ENCODE results near the gene HOXD8. TPM values are rescaled to one million over a fixed set of nuclear protein-coding genes. Genes with fewer than 3 reads are reported as not detected.

HOXD8 gene
- total and polyA plus RNA-seq, 9 of the 15 experiments (the other 6 are each of a cell fraction or from before 2014, with no cell fraction given): 0.04 to 0.15 TPM; not detected in 7

DNA sequence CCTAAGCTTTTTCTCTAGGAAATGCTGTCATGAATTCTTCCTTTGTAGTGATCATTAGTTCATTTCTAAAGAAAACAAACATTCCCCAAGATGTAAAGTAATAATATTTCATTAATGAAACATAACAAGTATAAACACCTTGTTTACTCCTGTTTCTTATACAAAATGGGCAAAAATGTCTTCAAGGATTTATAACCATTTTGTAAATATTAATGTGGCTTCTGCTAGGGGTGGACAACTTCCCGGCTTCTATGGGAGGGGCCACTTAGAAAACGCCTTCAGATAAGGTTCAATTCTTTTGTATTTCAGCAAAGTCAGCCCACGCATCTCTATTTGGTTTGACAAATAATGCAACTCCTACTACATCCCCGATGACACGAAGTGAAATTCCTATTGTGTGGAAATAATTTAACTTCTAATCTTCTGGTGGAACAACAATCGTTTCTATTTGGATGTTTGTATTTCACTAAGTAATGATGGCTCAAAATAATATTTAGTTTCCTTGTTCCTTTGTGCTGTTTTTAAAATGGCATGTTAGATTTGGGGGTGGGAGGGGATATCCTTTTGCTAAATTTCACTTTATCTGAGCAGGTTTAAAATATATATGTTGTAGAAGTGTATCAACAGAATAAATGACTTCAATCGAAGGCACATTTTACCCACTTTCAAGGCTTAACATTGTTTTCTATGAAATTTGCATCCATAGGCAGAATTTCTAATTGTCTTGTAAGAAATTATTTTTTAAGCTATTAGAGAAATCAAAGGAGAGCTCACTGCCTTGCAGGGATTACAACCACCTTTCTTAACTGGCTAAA lies 44.3 kb downstream of the HOXD8 start (continued):
- TF ChIP-seq ZFP36 (IDR thresholded peaks at IDR 0.05; ENCODE audit: low read depth, low read length, partially characterized antibody) (peak; percentile 2), ZKSCAN1 (IDR thresholded peaks at IDR 0.05; ENCODE audit: low read depth, low read length) (no peak), ZNF79 (CRISPR knock-in tag; IDR thresholded peaks at IDR 0.05; ENCODE audit: low read depth) (no peak)

DNA sequence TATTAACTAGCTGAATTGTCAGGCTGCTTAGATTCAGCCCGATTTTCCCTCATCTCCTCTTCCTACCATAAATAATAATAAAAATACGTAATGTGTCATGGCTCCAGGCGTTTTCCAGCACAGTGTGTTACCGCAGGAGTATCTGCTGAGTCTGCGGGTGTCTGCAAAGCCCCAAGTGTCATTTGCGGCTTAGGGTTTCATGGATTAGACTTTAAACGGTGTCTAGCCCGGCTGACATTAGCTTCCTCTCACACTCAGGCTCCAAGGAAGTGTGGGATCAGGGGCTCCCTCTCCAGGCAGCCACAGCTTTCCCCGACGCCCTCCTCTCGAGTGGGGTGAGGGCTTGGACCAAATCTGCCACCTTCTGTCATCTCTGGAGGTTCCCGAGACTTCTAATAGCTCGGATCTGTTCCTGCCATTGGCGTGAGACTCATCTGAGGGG lies 44.9 kb downstream of the HOXD8 start:
- H3K27me3 ChIP-seq (ENCODE audit: control insufficient read depth in 2 of 2, insufficient read depth in 2 of 2, low read length in 2 of 2): peaks cover 58 to 70% of the 10 kb centered on the region in 2 experiments
- FAIRE-seq (no peak), DNase-seq (ENCODE audit: extremely low read depth in 1 of 4, low spot score in 3 of 4) (no peak), ATAC-seq (no peak)
- no peaks in the 10 kb centered on the region for H3K36me3 ChIP-seq (ENCODE audit: control insufficient read depth, insufficient read depth, low read length)
- TF ChIP-seq CBX2 (IDR thresholded peaks at IDR 0.05; ENCODE audit: insufficient read depth, low read length, poor library complexity, severe bottlenecking) (peak; percentile 54), ZNF140 (CRISPR knock-in tag; IDR thresholded peaks at IDR 0.05) (no peak), BMI1 (IDR thresholded peaks at IDR 0.05; ENCODE audit: low read length) (no peak), ZFP36 (IDR thresholded peaks at IDR 0.05; ENCODE audit: low read depth, low read length, partially characterized antibody) (peak; percentile 4), ZNF75A (CRISPR knock-in tag; IDR thresholded peaks at IDR 0.05) (no peak), ZKSCAN8 (CRISPR knock-in tag; IDR thresholded peaks at IDR 0.05) (no peak), NFRKB (IDR thresholded peaks at IDR 0.05; ENCODE audit: low read depth) (no peak)
- no TSS peak for BruUV-seq (replicated peaks)
- ChIA-PET CTCF (ENCODE audit: low intra/inter-chr PET ratio) (no interaction called here), POLR2A (interaction anchor here (0.6 to 0.9 kb wide), 4 partner anchors 12 to 812 kb away, joined by 3 read pairs; no protein-coding TSS in a partner anchor)
- no peak overlapping the region for H3K27ac ChIP-seq (ENCODE audit: extremely low read depth, low read depth, low read length)
- H3K4me1 ChIP-seq (replicated peaks in 1 of 2; ENCODE audit: control insufficient read depth in 2 of 2, insufficient read depth in 2 of 2, low read length in 2 of 2): peaks cover 0 to 31% of the 10 kb centered on the region in 2 experiments; a peak in 2 of 5 replicates
- no peaks in the 10 kb centered on the region; the same call in 1 of the 2 replicates for H4K20me1 ChIP-seq (replicated peaks; ENCODE audit: control insufficient read depth, insufficient read depth, low read length)
- no peaks in the 10 kb centered on the region for H3K79me2 ChIP-seq (ENCODE audit: control insufficient read depth, insufficient read depth, low read length)
- in situ Hi-C loops (cut with MboI) (no loop called here), intact Hi-C loops (cut with micrococcal nuclease) (no loop called here)
- H3K4me3 ChIP-seq: no peak overlapping the region
- no peaks in the 10 kb centered on the region for H3K9me1 ChIP-seq (ENCODE audit: control insufficient read depth, insufficient read depth, low read length)
- no peak overlapping the region for H3K9ac ChIP-seq (ENCODE audit: insufficient read depth in 1 of 2, low read depth in 2 of 2, low read length in 2 of 2)
- WGBS (ENCODE audit: insufficient coverage, low coverage, missing lambda C conversion rate): 1% methylated on average over 14 of the region's 14 CpGs
- no peaks in the 10 kb centered on the region for H3K9me3 ChIP-seq (replicated peaks; ENCODE audit: control insufficient read depth, insufficient read depth, low read depth, low read length)
- H3K4me2 ChIP-seq (ENCODE audit: insufficient read depth, low read length): no peak overlapping the region
- H2AFZ ChIP-seq (ENCODE audit: low read depth, low read length): no peak overlapping the region

Measured in K562 (cell line).